Measurements from ENCODE around the gene KIF18B.

Gene KIF18B

GRCh38 chr17:44924107-44924544 is 23.4 kb downstream of the KIF18B start:
- peak; percentile 2; the same call in 1 of the 3 replicates for ATAC-seq (ENCODE audit: low read depth)
- Histone ChIP-seq H3K27ac (ENCODE audit: poor library complexity, severe bottlenecking) (no peak overlapping the region), H3K4me1 (ENCODE audit: insufficient read depth, poor library complexity, severe bottlenecking) (no peaks in the 10 kb centered on the region), H3K9me3 (ENCODE audit: severe bottlenecking) (no peaks in the 10 kb centered on the region), H3K27me3 (ENCODE audit: insufficient read depth, poor library complexity, severe bottlenecking) (no peaks in the 10 kb centered on the region), H3K4me3 (ENCODE audit: severe bottlenecking) (no peak overlapping the region), H3K36me3 (ENCODE audit: low read depth) (peaks cover 19% of the 10 kb centered on the region)
- no peak for DNase-seq (ENCODE audit: low spot score)
- TF ChIP-seq, protein P1, sequence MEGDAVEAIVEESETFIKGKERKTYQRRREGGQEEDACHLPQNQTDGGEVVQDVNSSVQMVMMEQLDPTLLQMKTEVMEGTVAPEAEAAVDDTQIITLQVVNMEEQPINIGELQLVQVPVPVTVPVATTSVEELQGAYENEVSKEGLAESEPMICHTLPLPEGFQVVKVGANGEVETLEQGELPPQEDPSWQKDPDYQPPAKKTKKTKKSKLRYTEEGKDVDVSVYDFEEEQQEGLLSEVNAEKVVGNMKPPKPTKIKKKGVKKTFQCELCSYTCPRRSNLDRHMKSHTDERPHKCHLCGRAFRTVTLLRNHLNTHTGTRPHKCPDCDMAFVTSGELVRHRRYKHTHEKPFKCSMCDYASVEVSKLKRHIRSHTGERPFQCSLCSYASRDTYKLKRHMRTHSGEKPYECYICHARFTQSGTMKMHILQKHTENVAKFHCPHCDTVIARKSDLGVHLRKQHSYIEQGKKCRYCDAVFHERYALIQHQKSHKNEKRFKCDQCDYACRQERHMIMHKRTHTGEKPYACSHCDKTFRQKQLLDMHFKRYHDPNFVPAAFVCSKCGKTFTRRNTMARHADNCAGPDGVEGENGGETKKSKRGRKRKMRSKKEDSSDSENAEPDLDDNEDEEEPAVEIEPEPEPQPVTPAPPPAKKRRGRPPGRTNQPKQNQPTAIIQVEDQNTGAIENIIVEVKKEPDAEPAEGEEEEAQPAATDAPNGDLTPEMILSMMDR (IDR thresholded peaks at IDR 0.05; ENCODE audit: poor library complexity, severe bottlenecking), result no peak

- TF ChIP-seq, protein P1 (IDR thresholded peaks at IDR 0.05; ENCODE audit: poor library complexity, severe bottlenecking), result no peak
- H3K9me3 ChIP-seq (ENCODE audit: severe bottlenecking), result no peaks in the 10 kb centered on the region
- no peaks in the 10 kb centered on the region for H3K27me3 ChIP-seq (ENCODE audit: insufficient read depth, poor library complexity, severe bottlenecking)
- H3K4me3 ChIP-seq (ENCODE audit: severe bottlenecking), result no peak overlapping the region
- no peak overlapping the region for H3K27ac ChIP-seq (ENCODE audit: poor library complexity, severe bottlenecking)
- peaks cover 7% of the 10 kb centered on the region for H3K36me3 ChIP-seq (ENCODE audit: low read depth)
- peaks cover 10% of the 10 kb centered on the region for H3K4me1 ChIP-seq (ENCODE audit: insufficient read depth, poor library complexity, severe bottlenecking)
- ATAC-seq (ENCODE audit: low read depth) (no peak), DNase-seq (ENCODE audit: low spot score) (peak; percentile 61)
These were observed 24.7 kb downstream of the KIF18B start for GRCh38 chr17:44922746-44923470.

DNA sequence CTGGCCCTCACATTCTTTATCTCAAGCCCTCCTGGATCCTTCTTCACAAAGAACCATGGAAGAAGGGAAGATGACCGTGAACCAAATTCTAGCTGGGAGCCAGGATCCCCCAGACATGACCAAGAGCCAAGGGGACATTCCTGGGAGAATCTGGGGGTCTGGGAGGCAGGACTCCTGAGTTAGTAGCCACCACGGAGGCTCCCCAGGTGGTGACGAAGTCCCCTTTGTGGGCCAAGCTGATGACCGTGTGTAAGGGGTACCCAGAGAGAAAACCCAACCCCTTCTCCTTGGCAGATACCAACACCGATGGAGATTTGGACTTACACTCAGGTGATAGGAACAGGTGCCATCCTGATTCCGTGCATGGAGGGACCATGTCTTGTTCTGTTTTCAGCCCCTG is 25.4 kb downstream of the KIF18B start:
- no peaks in the 10 kb centered on the region; the same call in 1 of the 2 replicates for H3K36me3 ChIP-seq (ENCODE audit: low read depth)
- DNase-seq (ENCODE audit: low spot score) (no peak), ATAC-seq (ENCODE audit: low read depth) (no peak)
- no peak overlapping the region for H3K4me3 ChIP-seq (ENCODE audit: severe bottlenecking)
- TF ChIP-seq, protein P1 (IDR thresholded peaks at IDR 0.05; ENCODE audit: poor library complexity, severe bottlenecking), result no peak
- no peaks in the 10 kb centered on the region for H3K27me3 ChIP-seq (ENCODE audit: insufficient read depth, poor library complexity, severe bottlenecking)
- H3K4me1 ChIP-seq (ENCODE audit: insufficient read depth, poor library complexity, severe bottlenecking), result peaks cover 17% of the 10 kb centered on the region
- H3K9me3 ChIP-seq (ENCODE audit: severe bottlenecking), result no peaks in the 10 kb centered on the region
- H3K27ac ChIP-seq (ENCODE audit: poor library complexity, severe bottlenecking), result no peak overlapping the region

GRCh38 chr17:44921122-44921882 is 26.3 kb downstream of the KIF18B start:
- Histone ChIP-seq H3K27ac (ENCODE audit: poor library complexity, severe bottlenecking) (no peak overlapping the region), H3K9me3 (ENCODE audit: severe bottlenecking) (no peaks in the 10 kb centered on the region), H3K4me1 (ENCODE audit: insufficient read depth, poor library complexity, severe bottlenecking) (peaks cover 26% of the 10 kb centered on the region), H3K36me3 (ENCODE audit: low read depth) (no peaks in the 10 kb centered on the region), H3K27me3 (ENCODE audit: insufficient read depth, poor library complexity, severe bottlenecking) (no peaks in the 10 kb centered on the region), H3K4me3 (ENCODE audit: severe bottlenecking) (no peak overlapping the region)
- no peak for DNase-seq (ENCODE audit: low spot score)
- TF ChIP-seq, protein P1 (IDR thresholded peaks at IDR 0.05; ENCODE audit: poor library complexity, severe bottlenecking), result no peak
- no peak for ATAC-seq (ENCODE audit: low read depth)

Measured in RWPE2 (cell line).